ENCODE data around the gene FUBP3.

The FUBP3 gene

DNA sequence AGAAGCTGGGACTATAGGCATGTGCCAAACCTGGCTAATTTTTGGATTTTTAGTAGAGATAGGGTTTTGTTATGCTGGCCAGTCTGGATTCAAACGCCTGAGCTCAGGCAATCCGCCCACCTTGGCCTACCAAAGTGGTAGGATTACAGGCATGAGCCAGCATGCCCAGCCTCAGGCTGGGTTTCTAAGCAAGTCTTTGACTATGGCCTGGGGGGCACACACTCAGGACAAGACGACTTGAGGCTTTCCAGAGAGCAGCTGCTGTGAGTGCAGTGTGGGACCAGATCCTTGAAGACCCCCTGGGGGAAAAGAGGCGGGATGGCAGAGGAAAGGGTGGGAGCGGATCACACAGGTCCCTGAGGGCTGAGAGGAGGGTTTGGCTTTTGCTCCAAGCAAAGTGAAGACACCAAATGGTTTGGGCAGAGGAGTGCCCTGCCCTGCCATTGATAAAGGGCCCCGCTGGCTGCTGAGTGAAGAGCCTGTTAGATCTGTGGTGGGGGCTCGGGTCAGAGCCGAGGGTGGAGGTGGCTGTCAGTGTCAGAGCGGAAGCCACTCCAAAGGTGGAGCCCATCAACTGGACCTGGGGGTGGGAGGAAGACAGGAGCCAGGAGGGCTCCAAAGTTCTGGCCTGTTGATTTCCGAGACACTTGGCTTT lies 46.8 kb upstream of the FUBP3 start:
- TF ChIP-seq SPI1 (IDR thresholded peaks at IDR 0.05; ENCODE audit: borderline replicate concordance, low read depth) (no peak), GABPA (IDR thresholded peaks at IDR 0.05; ENCODE audit: low read depth) (no peak), POLR2AphosphoS5 (IDR thresholded peaks at IDR 0.05; ENCODE audit: low read depth) (no peak)
- TF ChIP-seq, protein P1, sequence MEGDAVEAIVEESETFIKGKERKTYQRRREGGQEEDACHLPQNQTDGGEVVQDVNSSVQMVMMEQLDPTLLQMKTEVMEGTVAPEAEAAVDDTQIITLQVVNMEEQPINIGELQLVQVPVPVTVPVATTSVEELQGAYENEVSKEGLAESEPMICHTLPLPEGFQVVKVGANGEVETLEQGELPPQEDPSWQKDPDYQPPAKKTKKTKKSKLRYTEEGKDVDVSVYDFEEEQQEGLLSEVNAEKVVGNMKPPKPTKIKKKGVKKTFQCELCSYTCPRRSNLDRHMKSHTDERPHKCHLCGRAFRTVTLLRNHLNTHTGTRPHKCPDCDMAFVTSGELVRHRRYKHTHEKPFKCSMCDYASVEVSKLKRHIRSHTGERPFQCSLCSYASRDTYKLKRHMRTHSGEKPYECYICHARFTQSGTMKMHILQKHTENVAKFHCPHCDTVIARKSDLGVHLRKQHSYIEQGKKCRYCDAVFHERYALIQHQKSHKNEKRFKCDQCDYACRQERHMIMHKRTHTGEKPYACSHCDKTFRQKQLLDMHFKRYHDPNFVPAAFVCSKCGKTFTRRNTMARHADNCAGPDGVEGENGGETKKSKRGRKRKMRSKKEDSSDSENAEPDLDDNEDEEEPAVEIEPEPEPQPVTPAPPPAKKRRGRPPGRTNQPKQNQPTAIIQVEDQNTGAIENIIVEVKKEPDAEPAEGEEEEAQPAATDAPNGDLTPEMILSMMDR (IDR thresholded peaks at IDR 0.05; ENCODE audit: insufficient read depth, low read length): no peak
- TF ChIP-seq, protein P2, sequence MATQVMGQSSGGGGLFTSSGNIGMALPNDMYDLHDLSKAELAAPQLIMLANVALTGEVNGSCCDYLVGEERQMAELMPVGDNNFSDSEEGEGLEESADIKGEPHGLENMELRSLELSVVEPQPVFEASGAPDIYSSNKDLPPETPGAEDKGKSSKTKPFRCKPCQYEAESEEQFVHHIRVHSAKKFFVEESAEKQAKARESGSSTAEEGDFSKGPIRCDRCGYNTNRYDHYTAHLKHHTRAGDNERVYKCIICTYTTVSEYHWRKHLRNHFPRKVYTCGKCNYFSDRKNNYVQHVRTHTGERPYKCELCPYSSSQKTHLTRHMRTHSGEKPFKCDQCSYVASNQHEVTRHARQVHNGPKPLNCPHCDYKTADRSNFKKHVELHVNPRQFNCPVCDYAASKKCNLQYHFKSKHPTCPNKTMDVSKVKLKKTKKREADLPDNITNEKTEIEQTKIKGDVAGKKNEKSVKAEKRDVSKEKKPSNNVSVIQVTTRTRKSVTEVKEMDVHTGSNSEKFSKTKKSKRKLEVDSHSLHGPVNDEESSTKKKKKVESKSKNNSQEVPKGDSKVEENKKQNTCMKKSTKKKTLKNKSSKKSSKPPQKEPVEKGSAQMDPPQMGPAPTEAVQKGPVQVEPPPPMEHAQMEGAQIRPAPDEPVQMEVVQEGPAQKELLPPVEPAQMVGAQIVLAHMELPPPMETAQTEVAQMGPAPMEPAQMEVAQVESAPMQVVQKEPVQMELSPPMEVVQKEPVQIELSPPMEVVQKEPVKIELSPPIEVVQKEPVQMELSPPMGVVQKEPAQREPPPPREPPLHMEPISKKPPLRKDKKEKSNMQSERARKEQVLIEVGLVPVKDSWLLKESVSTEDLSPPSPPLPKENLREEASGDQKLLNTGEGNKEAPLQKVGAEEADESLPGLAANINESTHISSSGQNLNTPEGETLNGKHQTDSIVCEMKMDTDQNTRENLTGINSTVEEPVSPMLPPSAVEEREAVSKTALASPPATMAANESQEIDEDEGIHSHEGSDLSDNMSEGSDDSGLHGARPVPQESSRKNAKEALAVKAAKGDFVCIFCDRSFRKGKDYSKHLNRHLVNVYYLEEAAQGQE (IDR thresholded peaks at IDR 0.05; ENCODE audit: insufficient replicate concordance, low read depth): no peak
- peaks cover 23% of the 10 kb centered on the region for H3K27me3 ChIP-seq (ENCODE audit: insufficient read depth, poor library complexity, severe bottlenecking)
- H3K4me3 ChIP-seq (replicated peaks; ENCODE audit: insufficient read depth, low read length): no peak overlapping the region
- no peak for DNase-seq (ENCODE audit: low read depth in 1 of 2, low spot score in 1 of 2)
- H3K27ac ChIP-seq (replicated peaks): no peak overlapping the region

DNA sequence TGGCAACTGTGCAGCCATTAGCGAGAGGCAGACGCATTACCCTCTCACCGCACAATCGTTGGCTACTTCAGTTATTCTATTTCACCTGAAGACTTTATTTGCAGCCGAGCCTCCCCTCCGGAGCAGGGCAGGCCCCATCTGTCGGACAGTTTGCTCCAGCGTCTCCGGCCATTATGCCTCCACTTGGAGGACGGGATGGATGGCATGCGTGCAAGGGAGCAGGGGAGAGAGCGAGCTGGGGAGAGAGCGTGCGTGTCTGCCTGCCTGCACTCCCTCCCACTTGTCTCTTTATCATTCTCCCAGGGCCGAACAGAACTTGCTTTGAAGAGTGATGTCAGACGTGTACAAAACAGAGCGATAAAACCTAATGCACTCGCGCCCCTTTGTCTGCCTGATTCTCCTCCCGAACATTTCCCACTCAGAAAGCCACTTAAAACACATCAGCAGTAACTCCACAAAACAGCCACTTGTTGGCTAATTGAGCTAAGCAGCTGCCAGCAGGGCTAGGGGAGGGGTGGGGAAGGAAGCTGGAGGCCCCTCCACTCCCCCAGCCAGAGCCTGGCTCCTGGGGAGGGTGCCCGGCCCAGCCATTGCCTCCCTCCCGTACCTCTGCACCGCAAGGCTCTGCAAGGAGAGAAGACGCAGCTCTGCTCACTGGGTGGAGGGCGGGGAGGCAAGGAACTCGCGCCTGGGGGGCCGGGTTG lies 43.4 kb upstream of the FUBP3 start:
- Histone ChIP-seq H3K27me3 (ENCODE audit: insufficient read depth, poor library complexity, severe bottlenecking) (peaks cover 40% of the 10 kb centered on the region), H3K4me3 (replicated peaks; ENCODE audit: insufficient read depth, low read length) (no peak overlapping the region), H3K27ac (replicated peaks) (no peak overlapping the region)
- TF ChIP-seq POLR2AphosphoS5 (IDR thresholded peaks at IDR 0.05; ENCODE audit: low read depth): no peak
- TF ChIP-seq, protein P2 (IDR thresholded peaks at IDR 0.05; ENCODE audit: insufficient replicate concordance, low read depth): no peak
- no peak for TF ChIP-seq GABPA (IDR thresholded peaks at IDR 0.05; ENCODE audit: low read depth)
- TF ChIP-seq SPI1 (IDR thresholded peaks at IDR 0.05; ENCODE audit: borderline replicate concordance, low read depth): no peak
- TF ChIP-seq, protein P1 (IDR thresholded peaks at IDR 0.05; ENCODE audit: insufficient read depth, low read length): no peak
- DNase-seq (ENCODE audit: low read depth in 1 of 2, low spot score in 1 of 2): no peak

DNA sequence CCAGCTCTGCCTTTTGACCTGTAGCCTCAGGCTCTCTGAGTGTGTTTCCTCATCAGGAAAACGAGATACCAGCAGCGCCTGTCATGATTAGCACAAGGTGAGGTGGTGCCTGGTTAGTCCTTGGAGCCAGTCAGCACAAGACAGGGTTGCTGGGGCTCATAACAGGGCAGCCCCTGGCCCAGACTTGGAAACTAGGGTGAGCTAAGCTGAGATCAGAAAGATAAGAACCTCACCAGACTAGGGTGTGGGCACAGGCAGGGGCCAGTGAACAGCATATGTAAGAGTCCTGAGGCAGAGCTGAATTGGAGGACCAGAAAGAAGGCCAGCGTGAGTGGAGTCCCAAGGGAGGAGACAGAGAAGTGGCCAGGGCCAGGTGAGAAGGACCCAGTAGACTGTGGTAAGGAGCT lies 42.7 kb upstream of the FUBP3 start:
- no peak for TF ChIP-seq SPI1 (IDR thresholded peaks at IDR 0.05; ENCODE audit: borderline replicate concordance, low read depth)
- TF ChIP-seq POLR2AphosphoS5 (IDR thresholded peaks at IDR 0.05; ENCODE audit: low read depth): no peak
- TF ChIP-seq, protein P2 (IDR thresholded peaks at IDR 0.05; ENCODE audit: insufficient replicate concordance, low read depth): no peak
- no peak for TF ChIP-seq GABPA (IDR thresholded peaks at IDR 0.05; ENCODE audit: low read depth)
- TF ChIP-seq, protein P1 (IDR thresholded peaks at IDR 0.05; ENCODE audit: insufficient read depth, low read length): no peak
- H3K27me3 ChIP-seq (ENCODE audit: insufficient read depth, poor library complexity, severe bottlenecking): peaks cover 40% of the 10 kb centered on the region
- no peak for DNase-seq (ENCODE audit: low read depth in 1 of 2, low spot score in 1 of 2)
- no peak overlapping the region for H3K27ac ChIP-seq (replicated peaks)
- H3K4me3 ChIP-seq (replicated peaks; ENCODE audit: insufficient read depth, low read length): no peak overlapping the region
